Measurements from ENCODE around the gene ABHD12B. TPM values are rescaled to one million over a fixed set of nuclear protein-coding genes. Genes with fewer than 3 reads are reported as not detected.

Gene ABHD12B
- total RNA-seq, 1 experiment from 2014 or later: 51.0 TPM

DNA sequence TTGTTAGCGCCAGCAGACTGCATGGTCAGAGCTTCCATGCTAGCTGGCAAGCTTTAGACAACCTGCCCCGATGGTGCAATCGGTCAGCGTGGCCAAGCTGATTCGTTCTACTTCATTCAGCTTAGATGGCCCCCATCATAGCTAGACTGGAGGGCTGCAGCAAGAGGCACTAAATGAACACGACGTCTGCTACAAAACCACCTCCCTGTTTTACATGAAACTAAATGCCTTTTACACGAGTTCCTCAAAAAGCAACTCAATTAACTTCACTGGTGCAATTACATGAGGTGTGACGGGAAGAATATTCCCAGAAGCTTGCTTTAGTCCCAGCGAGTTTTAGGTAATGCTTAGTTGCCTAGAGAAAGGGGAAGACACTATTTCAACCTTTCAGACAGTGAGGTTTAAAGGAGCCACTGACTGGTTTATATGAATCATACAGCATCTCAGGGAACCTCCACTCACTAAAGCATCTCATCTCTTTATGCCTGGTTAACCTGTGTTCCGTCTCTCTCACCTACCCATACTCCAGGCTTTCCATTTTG, 49.3 kb upstream of the ABHD12B start:
- H4K5ac ChIP-seq (ENCODE audit: insufficient read length, low read depth, low read length): no peak overlapping the region

More for the DNA sequence above, 49.3 kb upstream of the ABHD12B start:
- no peaks in the 10 kb centered on the region for H3K79me1 ChIP-seq (ENCODE audit: insufficient read depth, low read depth, low read length, poor library complexity, severe bottlenecking)
- H3K4me1 Mint-ChIP-seq: peaks cover 39 to 44% of the 10 kb centered on the region in 2 experiments
- H3K56ac ChIP-seq (ENCODE audit: insufficient read length, low read depth, low read length): no peak overlapping the region
- no peak overlapping the region for H3K4ac ChIP-seq (ENCODE audit: low read depth, low read length)
- no peak overlapping the region for H2BK5ac ChIP-seq (ENCODE audit: insufficient read length, low read length)
- no peak overlapping the region for H2BK120ac ChIP-seq (ENCODE audit: low read depth, low read length, poor library complexity, severe bottlenecking)
- H3K23me2 ChIP-seq (ENCODE audit: insufficient read length, low read depth, low read length, poor library complexity, severe bottlenecking): no peaks in the 10 kb centered on the region
- no peak overlapping the region for H3K4me3 Mint-ChIP-seq
- H3K23ac ChIP-seq (ENCODE audit: insufficient read length, low read depth, low read length): no peak overlapping the region
- H2BK15ac ChIP-seq (ENCODE audit: low read depth, low read length): no peak overlapping the region
- peaks cover 5% of the 10 kb centered on the region; the same call in 1 of the 2 replicates for H3K4me1 ChIP-seq (ENCODE audit: insufficient read depth, low read length)
- no peaks in the 10 kb centered on the region for H4K20me1 ChIP-seq (ENCODE audit: control insufficient read depth, insufficient read depth, insufficient read length)
- no peak overlapping the region for H2BK12ac ChIP-seq (ENCODE audit: insufficient read length, low read depth, low read length)
- no peak for DNase-seq
- no peaks in the 10 kb centered on the region for H3K9me3 Mint-ChIP-seq
- no peak overlapping the region for H3K27ac Mint-ChIP-seq
- H2AK5ac ChIP-seq (ENCODE audit: insufficient read length, low read length): no peak overlapping the region
- no peak overlapping the region for H2BK20ac ChIP-seq (ENCODE audit: low read depth, low read length, poor library complexity, severe bottlenecking)
- H2AFZ ChIP-seq (ENCODE audit: low read length): no peak overlapping the region
- peaks cover 2 to 4% (median 2%) of the 10 kb centered on the region in 3 experiments; a peak in 6 of 7 replicates for H3K36me3 Mint-ChIP-seq (ENCODE audit: insufficient read depth in 1 of 3, low read depth in 3 of 3)
- H3K9me3 ChIP-seq (ENCODE audit: control insufficient read depth, low read depth, low read length): no peaks in the 10 kb centered on the region
- TF ChIP-seq, protein P1, sequence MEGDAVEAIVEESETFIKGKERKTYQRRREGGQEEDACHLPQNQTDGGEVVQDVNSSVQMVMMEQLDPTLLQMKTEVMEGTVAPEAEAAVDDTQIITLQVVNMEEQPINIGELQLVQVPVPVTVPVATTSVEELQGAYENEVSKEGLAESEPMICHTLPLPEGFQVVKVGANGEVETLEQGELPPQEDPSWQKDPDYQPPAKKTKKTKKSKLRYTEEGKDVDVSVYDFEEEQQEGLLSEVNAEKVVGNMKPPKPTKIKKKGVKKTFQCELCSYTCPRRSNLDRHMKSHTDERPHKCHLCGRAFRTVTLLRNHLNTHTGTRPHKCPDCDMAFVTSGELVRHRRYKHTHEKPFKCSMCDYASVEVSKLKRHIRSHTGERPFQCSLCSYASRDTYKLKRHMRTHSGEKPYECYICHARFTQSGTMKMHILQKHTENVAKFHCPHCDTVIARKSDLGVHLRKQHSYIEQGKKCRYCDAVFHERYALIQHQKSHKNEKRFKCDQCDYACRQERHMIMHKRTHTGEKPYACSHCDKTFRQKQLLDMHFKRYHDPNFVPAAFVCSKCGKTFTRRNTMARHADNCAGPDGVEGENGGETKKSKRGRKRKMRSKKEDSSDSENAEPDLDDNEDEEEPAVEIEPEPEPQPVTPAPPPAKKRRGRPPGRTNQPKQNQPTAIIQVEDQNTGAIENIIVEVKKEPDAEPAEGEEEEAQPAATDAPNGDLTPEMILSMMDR (conservative IDR thresholded peaks at IDR 0.05): no peak
- no peaks in the 10 kb centered on the region; the same call in 1 of the 2 replicates for H3K79me2 ChIP-seq (ENCODE audit: insufficient read depth, low read length)
- H3K9ac ChIP-seq (ENCODE audit: extremely low read depth, insufficient read length, low read length): no peak overlapping the region
- no peak overlapping the region for H4K91ac ChIP-seq (ENCODE audit: insufficient read length, low read depth, low read length)
- no peak overlapping the region for H3K4me2 ChIP-seq (ENCODE audit: insufficient read depth, insufficient read length, low read length)
- peaks cover 53% of the 10 kb centered on the region for H3K27me3 Mint-ChIP-seq (ENCODE audit: low read depth)
- no CpG with 5 or more reads among the region's 11 CpGs for WGBS (ENCODE audit: extremely low coverage, insufficient read length, low lambda C conversion rate)
- H3K14ac ChIP-seq (ENCODE audit: insufficient read depth, low read length): no peak overlapping the region
- no peak overlapping the region for H3K27ac ChIP-seq (ENCODE audit: insufficient read length, low read depth, low read length)
- H4K8ac ChIP-seq (replicated peaks; ENCODE audit: insufficient read length, low read depth, low read length): no peak overlapping the region
- peaks cover 19% of the 10 kb centered on the region for H3K27me3 ChIP-seq (ENCODE audit: insufficient read depth, low read length)
- no peak overlapping the region for H3K18ac ChIP-seq (ENCODE audit: insufficient read length, low read depth, low read length)
- H3T11ph ChIP-seq (ENCODE audit: low read length): no peak overlapping the region

All from H9 (cell line).